ENCODE data around the gene GATC. TPM values are rescaled to one million over a fixed set of nuclear protein-coding genes. Genes with fewer than 3 reads are reported as not detected.

The GATC gene
- total RNA-seq, 2 experiments from 2014 or later, result 18.6 to 19.4 TPM

DNA sequence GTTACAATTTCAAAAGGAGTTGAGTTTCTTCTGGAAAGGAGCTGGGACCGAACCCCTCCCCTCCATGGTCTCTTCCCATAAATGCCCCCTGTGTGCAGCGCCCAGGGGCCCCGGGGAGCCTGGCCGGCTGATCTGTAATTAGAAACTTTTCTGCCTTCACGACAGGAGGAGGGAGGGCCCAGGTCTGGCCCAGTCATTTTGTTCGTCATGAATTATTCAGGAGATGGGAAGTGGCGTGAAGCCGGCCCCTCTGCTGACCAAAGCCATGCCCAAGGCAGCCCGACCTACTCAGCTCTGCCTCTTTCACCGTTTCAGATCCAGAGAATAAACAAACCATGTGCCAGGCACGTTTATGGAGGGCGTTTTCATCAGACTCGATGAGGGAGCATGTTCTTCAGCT lies 44.0 kb upstream of the GATC start:
- CTCF ChIA-PET, result no interaction called here
- ATAC-seq (ENCODE audit: poor library complexity) (no peak), DNase-seq (no peak)
- peaks cover 0 to 11% of the 10 kb centered on the region in 2 experiments for H3K9me3 ChIP-seq (ENCODE audit: control insufficient read depth in 1 of 2, insufficient read depth in 1 of 2, low read length in 2 of 2)
- no peaks in the 10 kb centered on the region for H3K36me3 ChIP-seq (ENCODE audit: insufficient read depth, low read length)
- no peak overlapping the region for H3K27ac ChIP-seq (ENCODE audit: low read depth in 1 of 2, low read length in 2 of 2)
- Mint-ChIP-seq H3K9me3 (no peaks in the 10 kb centered on the region), H3K27ac (no peak overlapping the region), H3K4me1 (ENCODE audit: low read depth) (no peaks in the 10 kb centered on the region), H3K36me3 (ENCODE audit: low read depth) (no peaks in the 10 kb centered on the region), H3K27me3 (peaks cover 10% of the 10 kb centered on the region), H3K4me3 (no peak overlapping the region)
- H3K4me1 ChIP-seq (ENCODE audit: insufficient read depth, low read length), result no peaks in the 10 kb centered on the region
- H3K27me3 ChIP-seq (ENCODE audit: control insufficient read depth in 1 of 2, insufficient read depth in 2 of 2, low read length in 2 of 2), result peaks cover 0 to 7% of the 10 kb centered on the region in 2 experiments
- POLR2A ChIA-PET, result no interaction called here
- intact Hi-C loops (cut with DNase I, micrococcal nuclease), result no loop called here
- no peak overlapping the region for H3K4me3 ChIP-seq (ENCODE audit: low read length)
- no peak for TF ChIP-seq CTCF (IDR thresholded peaks at IDR 0.05)

DNA sequence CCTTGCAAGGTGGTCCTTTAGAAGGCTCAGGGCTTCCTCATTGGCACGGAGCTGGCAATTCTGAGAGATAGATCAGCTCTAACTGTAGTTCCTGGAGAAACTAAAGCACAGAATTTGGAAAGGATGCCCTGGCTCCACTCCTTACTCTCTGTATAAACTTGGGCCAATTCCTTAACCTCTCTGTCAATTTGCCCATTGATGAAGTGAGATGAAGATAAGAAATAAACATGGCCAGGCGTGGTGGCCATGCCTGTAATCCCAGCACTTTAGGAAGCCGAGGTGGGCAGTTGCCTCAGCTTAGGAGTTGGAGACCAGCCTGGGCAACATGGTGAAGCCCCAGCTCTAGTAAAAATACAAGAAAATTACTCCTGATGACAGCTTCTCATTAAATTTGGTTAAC lies 42.4 kb upstream of the GATC start:
- H3K36me3 Mint-ChIP-seq (ENCODE audit: low read depth), result no peaks in the 10 kb centered on the region

GRCh38 chr12:120404271-120404670 lies 42.0 kb upstream of the GATC start:
- H3K36me3 Mint-ChIP-seq (ENCODE audit: low read depth), result no peaks in the 10 kb centered on the region
- no peak overlapping the region for H3K4me3 Mint-ChIP-seq
- no peaks in the 10 kb centered on the region for H3K9me3 Mint-ChIP-seq
- DNase-seq, result no peak
- Histone ChIP-seq H3K27ac (ENCODE audit: low read depth in 1 of 2, low read length in 2 of 2) (no peak overlapping the region), H3K4me1 (ENCODE audit: insufficient read depth, low read length) (no peaks in the 10 kb centered on the region), H3K4me3 (ENCODE audit: low read length) (no peak overlapping the region), H3K27me3 (ENCODE audit: control insufficient read depth in 1 of 2, insufficient read depth in 2 of 2, low read length in 2 of 2) (peaks cover 0 to 4% of the 10 kb centered on the region in 2 experiments), H3K36me3 (ENCODE audit: insufficient read depth, low read length) (no peaks in the 10 kb centered on the region), H3K9me3 (ENCODE audit: control insufficient read depth in 1 of 2, insufficient read depth in 1 of 2, low read length in 2 of 2) (peaks cover 0 to 11% of the 10 kb centered on the region in 2 experiments)
- no peaks in the 10 kb centered on the region for H3K4me1 Mint-ChIP-seq (ENCODE audit: low read depth)
- ATAC-seq (ENCODE audit: poor library complexity), result no peak
- intact Hi-C loops (cut with DNase I, micrococcal nuclease), result no loop called here
- POLR2A ChIA-PET, result no interaction called here
- no peak for TF ChIP-seq CTCF (IDR thresholded peaks at IDR 0.05)
- H3K27me3 Mint-ChIP-seq, result peaks cover 5% of the 10 kb centered on the region
- CTCF ChIA-PET, result no interaction called here
- H3K27ac Mint-ChIP-seq, result no peak overlapping the region

More for the DNA sequence above, 42.4 kb upstream of the GATC start:
- Mint-ChIP-seq H3K27me3 (peaks cover 5% of the 10 kb centered on the region), H3K27ac (no peak overlapping the region), H3K9me3 (no peaks in the 10 kb centered on the region), H3K4me3 (no peak overlapping the region), H3K4me1 (ENCODE audit: low read depth) (no peaks in the 10 kb centered on the region)
- TF ChIP-seq CTCF (IDR thresholded peaks at IDR 0.05), result no peak
- Histone ChIP-seq H3K27ac (ENCODE audit: low read depth in 1 of 2, low read length in 2 of 2) (no peak overlapping the region), H3K27me3 (ENCODE audit: control insufficient read depth in 1 of 2, insufficient read depth in 2 of 2, low read length in 2 of 2) (peaks cover 0 to 4% of the 10 kb centered on the region in 2 experiments), H3K36me3 (ENCODE audit: insufficient read depth, low read length) (no peaks in the 10 kb centered on the region), H3K4me1 (ENCODE audit: insufficient read depth, low read length) (no peaks in the 10 kb centered on the region), H3K9me3 (ENCODE audit: control insufficient read depth in 1 of 2, insufficient read depth in 1 of 2, low read length in 2 of 2) (peaks cover 0 to 11% of the 10 kb centered on the region in 2 experiments), H3K4me3 (ENCODE audit: low read length) (no peak overlapping the region)
- intact Hi-C loops (cut with DNase I, micrococcal nuclease), result no loop called here
- no peak for DNase-seq
- no peak for ATAC-seq (ENCODE audit: poor library complexity)
- POLR2A ChIA-PET, result no interaction called here
- CTCF ChIA-PET, result no interaction called here

Data from CD4-positive, alpha-beta T cell (primary cell).